ENCODE measurements around the gene APBA1.

- TF ChIP-seq CTCF (optimal IDR thresholded peaks at IDR 0.05 in 1 of 3, IDR thresholded peaks at IDR 0.05 in 1 of 3, conservative IDR thresholded peaks at IDR 0.05 in 1 of 3; ENCODE audit: extremely low read depth in 1 of 3, insufficient read depth in 2 of 3, low read length in 3 of 3) = no peak
- TF ChIP-seq EZH2 (IDR thresholded peaks at IDR 0.05; ENCODE audit: low read length) = no peak
These were observed 274.6 kb downstream of the APBA1 start for GRCh38 chr9:69397384-69398214.

Data from keratinocyte (primary cell).